ENCODE measurements around the gene SURF4.
"Not testable (repeated sequence)": the region's sequence is repeated elsewhere in the genome, so short reads cannot be mapped to it uniquely, and the experiment has no call there.

Gene SURF4

GRCh38 chr9:133331641-133332380, 44.0 kb downstream of the SURF4 start:
- DNase-seq: no peak

GRCh38 chr9:133331221-133331620, 44.6 kb downstream of the SURF4 start:
- no peak for DNase-seq

- not testable (repeated sequence) for DNase-seq
Measured at GRCh38 chr9:133329306-133330156, 46.3 kb downstream of the SURF4 start.

GRCh38 chr9:133327834-133328484, 47.9 kb downstream of the SURF4 start:
- DNase-seq: no peak

GRCh38 chr9:133327021-133327420, 48.8 kb downstream of the SURF4 start:
- not testable (repeated sequence) for DNase-seq

GRCh38 chr9:133323991-133324703, 51.7 kb downstream of the SURF4 start:
- DNase-seq: no peak

- no peak for DNase-seq
Measured at GRCh38 chr9:133323211-133323610, 52.6 kb downstream of the SURF4 start.

- DNase-seq: no peak
Measured at GRCh38 chr9:133322701-133323100, 53.2 kb downstream of the SURF4 start.

GRCh38 chr9:133321411-133321935, 54.4 kb downstream of the SURF4 start:
- DNase-seq: no peak

GRCh38 chr9:133320421-133320881, 55.4 kb downstream of the SURF4 start:
- DNase-seq: no peak

- DNase-seq: not testable (repeated sequence)
Measured at GRCh38 chr9:133317551-133317950, 58.3 kb downstream of the SURF4 start.

GRCh38 chr9:133315997-133316396, 59.9 kb downstream of the SURF4 start:
- DNase-seq: no peak
